Measurements from ENCODE around the gene PPP6R2. TPM values are rescaled to one million over a fixed set of nuclear protein-coding genes. Genes with fewer than 3 reads are reported as not detected.

PPP6R2 gene
- total and polyA plus RNA-seq, 2 of the 8 experiments (the other 6 are each of a cell fraction or from before 2014, with no cell fraction given) = 25.0 to 32.2 TPM

GRCh38 chr22:50319503-50319951, 23.6 kb upstream of the PPP6R2 start:
- CTCF ChIA-PET (ENCODE audit: partially characterized antibody) = interaction anchor here (1.7 to 2.3 kb wide), 2 partner anchors 9 to 22 kb away, joined by 4 to 9 read pairs; no protein-coding TSS in a partner anchor

More at GRCh38 chr22:50319503-50319951, 23.6 kb upstream of the PPP6R2 start:
- H3K4me2 ChIP-seq (ENCODE audit: insufficient read depth in 1 of 2, low read depth in 2 of 2, low read length in 2 of 2) = no peak overlapping the region
- no peak overlapping the region for H3K4ac ChIP-seq (replicated peaks; ENCODE audit: insufficient read length, low read depth, low read length)
- no peaks in the 10 kb centered on the region; a peak in 2 of 7 replicates for H3K27me3 ChIP-seq (replicated peaks in 1 of 4; ENCODE audit: control insufficient read depth in 3 of 4, extremely low read depth in 1 of 4, insufficient read depth in 3 of 4, low read length in 3 of 4)
- no peaks in the 10 kb centered on the region for H3K9me3 ChIP-seq (ENCODE audit: insufficient read depth in 2 of 2, low read depth in 1 of 2, low read length in 1 of 2)
- TF ChIP-seq POU5F1 (IDR thresholded peaks at IDR 0.05; ENCODE audit: low read depth, low read length) = no peak
- peaks cover 0 to 5% (median 3%) of the 10 kb centered on the region in 4 experiments; a peak in 3 of 7 replicates for H3K4me1 ChIP-seq (replicated peaks in 1 of 4; ENCODE audit: control insufficient read depth in 3 of 4, insufficient read depth in 4 of 4, low read length in 3 of 4)
- H2BK120ac ChIP-seq (replicated peaks; ENCODE audit: low read depth, low read length) = no peak overlapping the region
- H2AK5ac ChIP-seq (ENCODE audit: low read depth, low read length) = no peak overlapping the region
- FAIRE-seq (no peak), DNase-seq (ENCODE audit: low read depth in 1 of 2, low spot score in 2 of 2) (no peak)
- no peaks in the 10 kb centered on the region for H3K79me1 ChIP-seq (ENCODE audit: low read depth, low read length)
- WGBS, 2 experiments (ENCODE audit: extremely low coverage in 1 of 2, insufficient coverage in 1 of 2, insufficient read length in 1 of 2, insufficient replicate concordance in 2 of 2, low coverage in 1 of 2, low lambda C conversion rate in 2 of 2, missing lambda C conversion rate in 1 of 2) = 96% methylated on average over 6 of the region's 15 CpGs; no CpG with 5 or more reads in 1 of the 2 experiments
- no peak overlapping the region for H4K5ac ChIP-seq (ENCODE audit: insufficient read length, low read depth, low read length)
- H3K18ac ChIP-seq (ENCODE audit: extremely low read depth, low read length) = no peak overlapping the region
- no peak overlapping the region for H2BK15ac ChIP-seq (ENCODE audit: low read length)
- H2AFZ ChIP-seq (ENCODE audit: low read length) = no peak overlapping the region
- H3K56ac ChIP-seq (replicated peaks; ENCODE audit: insufficient read length, low read depth, low read length) = no peak overlapping the region
- no peak overlapping the region for H2BK20ac ChIP-seq (ENCODE audit: low read length)
- POLR2A ChIA-PET (ENCODE audit: partially characterized antibody) = interaction anchor here (1.9 kb wide), 1 partner anchor 19 kb away, joined by 6 read pairs; no protein-coding TSS in a partner anchor
- H3K27ac ChIP-seq (ENCODE audit: low read depth, low read length) = no peak overlapping the region
- H4K20me1 ChIP-seq (replicated peaks in 1 of 2; ENCODE audit: control insufficient read depth in 1 of 2, insufficient read depth in 2 of 2, low read length in 2 of 2) = no peaks in the 10 kb centered on the region
- H3K79me2 ChIP-seq (ENCODE audit: control insufficient read depth in 1 of 2, insufficient read depth in 2 of 2, low read length in 2 of 2) = no peaks in the 10 kb centered on the region
- no peak overlapping the region for H3K4me3 ChIP-seq (ENCODE audit: extremely low read depth in 1 of 4, insufficient read depth in 2 of 4, low read depth in 3 of 4, low read length in 4 of 4)
- H3K36me3 ChIP-seq (ENCODE audit: control insufficient read depth in 2 of 4, insufficient read depth in 4 of 4, low read length in 3 of 4) = no peaks in the 10 kb centered on the region
- H2BK5ac ChIP-seq (ENCODE audit: low read depth, low read length) = no peak overlapping the region
- no peak overlapping the region for H3K14ac ChIP-seq (ENCODE audit: insufficient read length)
- no peak overlapping the region for H3K23ac ChIP-seq (ENCODE audit: insufficient read length)
- H4K91ac ChIP-seq (replicated peaks; ENCODE audit: insufficient read length, low read length) = no peak overlapping the region
- no peak overlapping the region for H3K9ac ChIP-seq (replicated peaks in 1 of 4; ENCODE audit: extremely low read depth in 1 of 4, low read depth in 3 of 4, low read length in 3 of 4)
- H2BK12ac ChIP-seq (ENCODE audit: low read depth, low read length) = no peak overlapping the region
- H4K8ac ChIP-seq (ENCODE audit: extremely low read depth, insufficient read depth, low read length) = no peak overlapping the region
- H3K23me2 ChIP-seq (ENCODE audit: low read depth, low read length) = no peaks in the 10 kb centered on the region; the same call in 1 of the 2 replicates
